Sciatic nerve (tissue), 2 donors: ENCODE results near the gene CAB39. TPM values are rescaled to one million over a fixed set of nuclear protein-coding genes. Genes with fewer than 3 reads are reported as not detected.

ENCODE experiments used
- ATAC-seq: fragments of 200-7000 bp; cut with Tn5 transposase; one replicate; pipeline ENCODE4 v1.9.1; 2020; ENCODE audit warnings: mild to moderate bottlenecking, moderate library complexity
- DNase-seq: peaks from one replicate; pipeline ENCODE4 v3.0.0-alpha.2; 2020; ENCODE audit warnings: low spot score
- intact Hi-C: fragments of 100-400 bp; cut with DNase I; formaldehyde crosslinking; loops from one replicate; pipeline ENCODE4 v1.14.2; 2022
- total RNA-seq: library from RNA; stranded (reverse); fragmentation: NEBNext Ultra II Directional; extraction: Animal tissue kit (Norgen Biotek cat#: 25700); gene quantifications from one replicate; pipeline ENCODE4 v1.2.1, GENCODE V29; 2021
- donor health status: DM: no; HTN: no; CAD: no.
- donor health status: DM: no; HTN: no; CAD: no.

CAB39 gene
- total RNA-seq, 1 donor from 2014 or later, result 59.5 TPM

DNA sequence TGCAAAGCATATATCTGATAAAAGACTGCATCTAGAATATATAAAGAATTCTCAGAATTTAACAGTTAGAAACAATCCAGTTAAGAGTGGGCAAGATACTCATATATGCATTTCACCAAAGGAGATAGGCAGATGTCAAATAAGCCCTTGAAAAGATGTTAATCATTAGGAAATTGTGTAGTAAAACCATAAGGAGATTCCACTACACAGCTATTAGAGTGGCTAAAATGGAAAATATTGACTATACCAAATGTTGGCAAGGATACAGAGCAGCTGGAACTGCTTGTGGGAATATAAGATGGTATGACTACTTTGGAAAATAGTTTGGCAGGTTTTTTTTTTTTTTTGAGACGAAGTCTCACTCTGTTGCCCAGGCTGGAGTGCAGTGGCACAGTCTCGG lies 59.5 kb downstream of the CAB39 start:
- ATAC-seq, result no peak
- intact Hi-C loops, result no loop called here
- no peak for DNase-seq

DNA sequence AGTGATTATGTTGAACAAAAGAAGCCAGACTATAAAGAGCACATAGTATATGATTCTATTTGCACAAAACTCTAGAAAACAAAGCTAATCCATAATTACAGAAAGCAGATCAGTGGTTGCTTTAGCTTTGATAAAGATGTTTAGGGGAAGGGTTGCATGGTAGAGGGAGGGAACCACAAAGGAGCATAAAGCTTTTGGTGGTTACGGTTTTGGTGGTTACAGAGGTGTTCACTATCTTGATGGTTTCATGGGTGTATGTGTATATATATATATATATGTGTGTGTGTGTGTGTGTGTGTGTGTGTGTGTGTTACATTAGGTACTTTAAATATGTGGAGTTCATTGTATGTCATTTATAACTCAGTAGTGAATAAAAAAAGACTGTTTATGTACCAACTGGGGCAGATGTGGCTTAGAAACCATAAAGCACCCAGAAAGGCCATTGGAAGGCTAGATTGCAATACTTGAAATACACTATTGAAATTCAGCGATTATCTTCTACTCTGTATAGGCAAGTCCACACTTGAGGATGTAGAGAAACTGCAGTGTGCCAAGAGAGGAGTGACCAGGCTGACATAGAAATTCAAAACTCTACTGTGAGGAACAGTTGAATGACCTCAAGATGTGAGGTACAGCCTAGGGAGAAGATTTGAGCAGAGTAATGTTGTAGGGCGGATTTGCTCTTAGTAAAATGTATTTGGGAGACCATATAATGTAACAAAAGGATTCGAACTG lies 60.6 kb downstream of the CAB39 start:
- DNase-seq (no peak), ATAC-seq (no peak)
- intact Hi-C loops, result no loop called here

DNA sequence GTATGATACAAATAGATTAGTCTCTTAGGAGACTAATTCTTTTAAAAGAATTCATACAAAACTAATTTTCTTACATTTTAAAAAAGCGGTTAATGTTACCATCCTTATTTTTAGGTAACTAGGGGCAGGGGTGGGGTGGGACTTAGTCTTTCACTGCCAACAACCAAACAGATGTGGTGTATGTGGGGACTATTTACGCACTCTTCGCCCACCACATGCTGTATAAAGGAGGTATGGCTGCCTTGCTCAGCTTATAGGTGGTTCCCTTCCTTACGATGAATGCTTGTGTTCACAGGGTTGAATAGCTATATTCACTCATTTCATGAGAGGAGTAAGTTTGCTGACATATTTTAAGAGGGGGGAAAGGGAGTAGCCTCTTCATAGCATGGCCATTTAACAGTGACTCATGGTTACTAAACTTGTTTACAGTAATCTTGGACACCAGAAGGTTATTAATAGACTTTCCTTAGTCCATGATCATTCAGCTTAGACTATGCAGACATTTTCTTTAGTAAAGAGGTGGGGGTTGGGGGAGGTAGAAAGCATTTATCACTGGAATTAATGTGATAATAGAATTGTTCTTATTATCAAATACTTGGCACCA lies 61.8 kb downstream of the CAB39 start:
- DNase-seq, result no peak
- ATAC-seq, result no peak
- intact Hi-C loops, result no loop called here

DNA sequence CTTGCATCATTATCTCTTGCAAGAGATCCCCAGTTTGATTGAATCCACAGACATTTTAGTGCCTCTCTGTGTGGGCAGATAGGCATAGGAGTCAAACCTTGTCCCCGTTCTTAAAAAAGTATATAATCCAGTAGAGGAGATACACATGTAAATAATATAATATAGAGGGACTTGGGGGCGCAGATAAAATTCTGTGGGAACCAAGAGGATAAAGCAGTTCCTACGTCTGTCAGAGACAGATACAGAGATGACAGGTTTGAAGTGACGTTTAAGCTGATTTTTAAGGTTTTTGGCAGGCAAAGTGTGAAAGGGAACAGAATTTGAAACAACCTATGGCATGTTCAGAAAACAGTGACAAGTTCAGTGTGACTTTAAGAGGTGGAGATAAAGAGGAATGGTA lies 63.1 kb downstream of the CAB39 start:
- DNase-seq (no peak), ATAC-seq (no peak)
- intact Hi-C loops, result no loop called here

DNA sequence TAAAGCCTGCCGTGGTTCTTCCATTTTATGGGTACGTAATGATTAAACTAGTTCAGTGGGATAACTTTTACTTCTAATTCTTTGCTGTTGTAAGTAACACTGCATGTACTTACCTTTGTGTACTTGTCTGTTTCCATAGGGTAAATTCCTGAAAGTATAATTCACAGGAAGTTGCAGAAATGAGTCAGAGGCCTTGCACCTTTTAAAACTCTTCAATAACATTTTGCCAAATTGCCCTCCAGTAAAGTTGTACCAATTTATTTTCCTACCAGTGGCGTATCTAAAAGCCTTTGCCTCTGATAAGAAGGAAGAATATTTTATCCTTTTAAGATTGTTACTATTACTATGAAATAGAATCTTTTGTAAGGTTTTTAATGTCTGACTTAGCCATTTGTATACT lies 65.1 kb downstream of the CAB39 start:
- intact Hi-C loops, result no loop called here
- ATAC-seq (no peak), DNase-seq (no peak)

DNA sequence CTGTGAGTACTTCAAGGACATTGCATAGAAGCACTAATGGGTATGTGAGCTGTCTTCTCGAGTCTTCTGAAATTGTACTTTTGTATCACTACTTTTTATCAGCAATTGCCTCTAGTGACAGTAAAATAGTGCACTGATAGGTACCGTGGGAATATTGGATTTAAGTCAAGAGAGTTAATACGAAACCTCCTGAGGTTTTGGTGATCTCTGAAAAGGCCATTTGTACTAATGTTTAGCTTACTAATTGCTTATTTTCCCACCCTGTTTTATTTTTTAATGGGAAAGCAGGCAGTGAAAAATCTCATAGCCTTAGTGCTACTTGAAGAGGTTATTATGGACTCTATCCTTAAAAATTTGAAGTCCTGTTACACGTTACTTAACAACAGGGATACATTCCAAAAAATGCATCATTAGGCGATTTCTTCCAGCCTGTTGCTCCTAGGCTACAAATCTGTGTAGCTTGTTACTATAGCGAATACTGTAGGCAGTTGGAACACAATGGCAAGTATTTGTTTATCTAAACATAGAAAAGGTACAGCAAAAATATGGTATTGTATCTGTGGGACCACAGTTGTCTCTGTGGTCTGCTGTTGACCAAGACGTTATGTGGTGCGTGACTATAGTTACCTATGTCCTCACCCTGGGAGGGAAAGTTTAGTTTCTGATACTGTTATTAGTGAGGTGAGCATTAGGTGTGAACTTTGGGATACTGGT lies 65.9 kb downstream of the CAB39 start:
- DNase-seq, result no peak
- intact Hi-C loops, result no loop called here
- ATAC-seq, result no peak

DNA sequence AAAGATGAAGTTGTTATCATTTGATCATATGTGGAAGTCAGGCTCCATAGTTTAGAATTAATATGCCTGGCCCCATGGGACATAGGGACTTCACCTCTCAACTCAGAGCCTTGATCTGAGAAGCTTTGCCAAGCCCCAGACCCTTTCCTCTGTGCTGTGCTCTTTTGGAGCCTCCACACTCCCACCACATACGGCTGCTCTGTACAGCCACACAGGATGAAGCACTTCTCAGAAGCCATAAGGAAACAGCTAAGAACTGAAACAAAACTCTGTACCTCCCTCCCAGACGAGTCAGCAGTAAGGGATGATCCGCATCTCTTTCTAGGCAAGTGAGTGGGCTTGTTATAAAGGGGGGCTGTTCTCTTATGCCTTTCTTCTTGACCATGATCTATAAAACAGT lies 66.5 kb downstream of the CAB39 start:
- DNase-seq (no peak), ATAC-seq (no peak)
- intact Hi-C loops, result no loop called here

DNA sequence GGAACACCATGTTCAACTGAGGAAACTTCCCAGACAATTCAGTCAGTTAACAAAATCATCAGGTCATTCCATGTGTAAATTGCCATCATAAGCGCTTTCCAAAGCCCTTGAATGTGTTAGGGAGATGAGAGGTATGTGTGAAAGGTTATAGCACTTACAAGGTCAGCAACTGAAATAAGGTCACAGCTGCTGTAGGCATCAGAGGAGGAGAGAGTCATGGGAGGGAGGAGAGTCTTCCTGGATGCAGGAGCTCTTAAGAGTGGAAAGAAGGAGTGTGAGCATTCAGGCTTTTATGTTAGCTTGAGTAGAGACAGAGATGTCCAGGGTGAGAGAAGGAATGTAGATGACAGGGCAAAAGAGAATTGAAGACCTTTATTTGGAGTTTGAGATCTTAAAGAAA lies 67.0 kb downstream of the CAB39 start:
- intact Hi-C loops, result no loop called here
- ATAC-seq (no peak), DNase-seq (no peak)

DNA sequence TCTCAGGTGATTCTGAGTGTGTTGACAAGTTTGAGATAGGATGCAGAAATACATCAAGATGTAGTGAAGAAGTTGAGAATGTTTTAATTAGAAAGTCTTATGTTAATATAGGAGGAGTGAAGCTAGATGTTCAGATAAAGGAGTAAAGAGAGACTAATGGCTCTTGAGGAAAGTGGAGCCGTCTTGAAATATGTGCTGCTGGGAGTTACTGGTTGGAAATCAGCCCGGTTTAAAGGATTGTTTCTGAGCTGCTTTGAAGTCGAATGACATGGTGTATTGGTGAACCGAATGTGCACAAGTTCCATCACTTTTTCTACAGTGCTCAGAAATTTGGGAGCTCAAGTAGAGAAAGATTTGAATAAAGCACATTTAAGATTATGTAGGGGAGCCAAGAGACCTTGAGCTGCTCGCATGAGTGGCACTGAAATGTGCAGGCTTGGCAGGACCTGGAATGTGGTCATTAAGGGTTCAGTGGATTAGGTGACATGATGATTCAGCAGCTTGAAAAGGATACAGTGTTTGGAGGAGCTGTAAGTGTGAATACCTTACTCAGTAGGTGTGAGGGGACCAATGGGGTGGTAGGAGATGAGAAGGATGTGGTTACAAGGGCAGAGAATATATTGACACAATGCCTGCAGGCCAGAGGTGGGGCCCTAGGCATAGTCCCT lies 68.6 kb downstream of the CAB39 start:
- intact Hi-C loops, result no loop called here
- ATAC-seq, result peak; percentile 39
- DNase-seq, result no peak

DNA sequence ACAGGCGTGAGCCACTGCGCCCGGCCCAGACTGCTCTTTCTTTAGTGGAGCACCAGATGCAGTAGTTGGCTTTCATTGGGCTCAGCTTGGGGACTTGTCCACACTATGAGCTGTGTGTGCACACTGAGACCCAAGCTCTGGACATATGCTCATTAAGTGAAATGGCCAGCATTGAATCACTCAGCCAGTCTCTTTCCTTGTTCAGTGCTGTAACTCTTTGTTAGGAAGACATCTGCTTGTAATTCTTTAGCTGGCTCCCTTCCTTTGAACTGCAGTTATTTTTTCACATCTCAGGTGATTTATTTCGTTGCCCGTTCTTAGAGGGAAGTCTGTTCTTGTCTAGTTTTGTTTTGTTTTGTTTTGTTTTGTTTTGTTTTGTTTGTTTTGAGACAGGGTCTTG lies 70.5 kb downstream of the CAB39 start:
- ATAC-seq, result no peak
- intact Hi-C loops, result no loop called here
- no peak for DNase-seq

DNA sequence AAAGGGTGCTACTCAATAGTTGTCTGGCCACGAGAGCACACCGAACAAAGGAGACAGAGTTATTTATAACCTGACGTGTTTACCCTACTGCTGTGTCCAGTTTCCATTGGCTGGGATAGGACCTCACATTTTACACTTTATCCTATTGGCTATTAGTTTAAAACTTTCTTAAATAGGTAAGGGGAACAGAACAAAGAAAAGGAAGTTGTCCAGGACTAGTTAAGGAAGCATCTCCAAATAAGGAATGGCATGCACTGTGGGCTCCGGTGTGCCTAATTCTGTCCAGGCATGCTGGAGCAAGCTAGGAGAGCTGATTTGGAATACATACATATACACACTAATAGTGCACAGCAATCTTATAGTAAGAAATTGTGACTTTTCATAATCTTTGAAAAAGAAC lies 72.2 kb downstream of the CAB39 start:
- DNase-seq, result no peak
- intact Hi-C loops, result no loop called here
- ATAC-seq, result no peak

DNA sequence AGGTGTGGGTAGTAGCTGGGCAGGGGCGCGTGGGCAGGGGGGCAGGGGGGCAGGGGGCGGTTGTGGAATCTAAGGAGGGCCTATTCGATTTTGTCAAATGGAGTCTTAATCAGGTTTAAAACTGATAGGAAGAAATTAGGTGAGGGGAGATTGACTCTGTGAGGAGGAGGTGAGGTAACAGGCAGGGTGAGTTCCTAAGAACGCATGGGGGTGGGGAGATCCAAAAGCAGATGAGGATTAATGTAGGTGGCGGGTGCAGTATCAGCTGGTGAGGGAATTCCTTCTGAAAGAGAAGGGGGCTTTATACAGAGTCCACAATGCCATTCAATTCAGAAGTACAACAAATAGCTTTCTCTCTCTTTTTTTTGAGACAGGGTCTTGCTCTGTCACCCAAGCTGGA lies 72.7 kb downstream of the CAB39 start:
- intact Hi-C loops, result no loop called here
- DNase-seq (no peak), ATAC-seq (no peak)

DNA sequence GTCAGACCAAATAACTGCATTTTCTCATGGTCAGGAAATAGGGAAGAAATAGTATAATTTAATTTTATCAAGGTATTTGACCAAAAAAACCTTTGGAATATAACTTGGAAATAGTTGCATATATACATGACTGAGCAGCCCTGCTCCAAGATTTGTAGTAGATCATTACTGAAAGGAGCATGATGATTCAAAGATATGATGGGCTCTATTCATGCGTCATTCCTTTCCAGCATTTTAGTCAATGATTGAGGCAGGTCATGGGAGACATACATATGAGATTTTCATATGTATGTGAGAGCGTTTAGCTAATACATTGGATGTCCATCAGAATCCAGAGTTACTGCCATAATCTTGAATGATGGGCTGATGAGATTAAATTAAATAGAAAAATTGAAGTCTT lies 74.5 kb downstream of the CAB39 start:
- intact Hi-C loops, result no loop called here
- no peak for ATAC-seq
- no peak for DNase-seq

DNA sequence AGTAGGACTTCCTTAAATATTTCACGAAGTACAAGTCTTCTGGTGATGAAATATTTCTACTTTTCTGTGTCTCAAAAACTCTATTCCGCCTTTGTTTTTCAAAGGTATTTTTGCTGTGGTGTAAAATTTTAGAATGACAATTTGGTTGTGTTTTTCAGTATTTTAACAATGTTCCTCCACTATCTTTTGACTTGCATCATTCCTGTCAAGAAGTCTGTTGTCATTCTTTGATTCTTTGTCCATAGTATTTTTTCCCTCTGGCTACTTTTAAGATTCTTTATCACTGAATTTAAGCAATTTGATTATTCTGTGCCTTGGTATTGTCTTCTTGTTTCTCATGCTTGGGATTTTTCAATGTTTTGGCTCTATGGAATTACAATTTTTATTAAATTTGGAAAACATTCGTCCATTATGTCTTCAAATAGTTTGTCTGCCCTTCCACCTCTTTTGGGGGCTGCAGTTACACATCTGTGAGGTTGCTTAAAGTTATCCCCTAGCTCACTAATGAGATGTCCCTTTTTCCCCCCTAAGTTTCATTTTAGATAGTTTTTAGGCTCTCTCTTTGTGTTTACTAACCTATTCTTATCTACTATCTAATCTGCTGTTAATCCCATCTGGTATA lies 76.0 kb downstream of the CAB39 start:
- ATAC-seq (no peak), DNase-seq (no peak)
- intact Hi-C loops, result no loop called here

DNA sequence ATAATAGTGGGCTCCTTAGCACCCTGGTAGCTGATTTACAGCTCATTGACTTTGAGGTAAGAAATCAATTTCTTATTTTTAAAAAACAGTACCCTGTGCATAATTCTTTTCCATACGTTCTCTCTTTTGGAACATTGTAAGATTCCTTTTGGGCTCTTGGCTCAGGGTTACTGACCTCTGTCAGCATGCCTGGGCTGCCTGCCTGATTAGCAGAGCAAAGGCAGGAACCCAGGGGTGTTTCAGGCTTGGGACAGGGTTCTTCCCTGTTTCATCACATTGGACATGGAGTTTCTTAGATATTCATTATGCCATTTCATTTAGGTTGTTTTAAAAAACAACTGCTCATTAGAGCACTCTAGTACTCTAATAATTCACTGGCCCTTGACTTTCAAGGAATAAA lies 78.3 kb downstream of the CAB39 start:
- ATAC-seq (no peak), DNase-seq (no peak)
- intact Hi-C loops, result no loop called here

DNA sequence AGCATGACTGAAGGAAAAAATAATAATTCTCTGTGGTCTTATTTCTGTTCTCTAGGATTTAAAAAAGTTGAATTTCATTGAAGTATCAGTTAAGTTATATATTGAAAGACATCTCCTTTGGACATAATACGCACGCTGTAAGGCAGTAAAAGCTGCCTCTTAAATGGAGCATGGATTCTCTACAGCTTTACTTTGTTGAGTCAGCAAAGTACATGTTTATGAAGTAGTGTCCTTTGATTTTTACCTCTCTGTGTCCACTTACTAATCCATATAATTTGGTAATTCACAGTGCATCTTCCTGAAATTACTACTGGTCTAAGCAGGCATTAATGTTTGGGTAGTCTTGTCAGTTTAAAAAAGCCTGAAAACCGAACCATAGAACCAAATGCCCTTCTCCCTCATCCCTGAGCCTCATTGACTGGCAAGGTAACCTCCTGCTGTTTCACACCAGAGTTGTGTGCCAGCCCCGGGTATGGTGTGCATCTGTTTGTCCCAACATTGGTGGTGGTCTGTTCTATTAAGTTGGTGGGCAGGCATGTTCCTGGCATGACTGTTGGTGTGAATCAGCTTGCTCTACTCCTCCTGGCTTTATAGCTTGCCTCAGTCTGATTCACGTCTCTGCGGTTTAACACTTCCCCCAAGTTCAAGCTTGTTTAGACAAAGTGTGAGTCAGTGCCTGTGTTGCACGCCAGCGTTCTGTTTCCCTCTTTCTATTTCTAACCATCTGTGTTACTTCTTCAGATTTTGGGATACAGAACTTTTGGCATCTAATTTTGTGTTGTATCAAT lies 81.1 kb downstream of the CAB39 start:
- intact Hi-C loops, result no loop called here
- ATAC-seq (peak; percentile 95), DNase-seq (peak; percentile 65)

DNA sequence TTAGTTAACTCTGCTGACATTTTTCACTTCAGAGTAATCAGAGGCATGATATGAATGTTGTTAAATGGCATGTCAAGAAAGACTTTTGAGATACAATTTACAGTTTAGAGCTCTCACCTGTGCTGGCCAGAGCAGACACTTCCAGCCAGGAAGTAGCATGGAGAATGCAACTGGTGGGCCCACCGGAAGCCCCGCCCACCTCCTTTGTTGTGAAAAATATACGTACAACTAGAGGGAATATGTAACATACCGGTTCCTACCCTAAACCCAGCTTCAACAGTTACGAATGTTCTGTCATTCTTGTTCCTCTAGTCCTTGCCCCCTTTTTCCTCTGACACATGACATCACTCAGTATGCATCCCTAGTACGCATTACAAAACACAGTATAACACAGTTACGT lies 81.9 kb downstream of the CAB39 start:
- ATAC-seq (no peak), DNase-seq (no peak)
- intact Hi-C loops, result no loop called here

DNA sequence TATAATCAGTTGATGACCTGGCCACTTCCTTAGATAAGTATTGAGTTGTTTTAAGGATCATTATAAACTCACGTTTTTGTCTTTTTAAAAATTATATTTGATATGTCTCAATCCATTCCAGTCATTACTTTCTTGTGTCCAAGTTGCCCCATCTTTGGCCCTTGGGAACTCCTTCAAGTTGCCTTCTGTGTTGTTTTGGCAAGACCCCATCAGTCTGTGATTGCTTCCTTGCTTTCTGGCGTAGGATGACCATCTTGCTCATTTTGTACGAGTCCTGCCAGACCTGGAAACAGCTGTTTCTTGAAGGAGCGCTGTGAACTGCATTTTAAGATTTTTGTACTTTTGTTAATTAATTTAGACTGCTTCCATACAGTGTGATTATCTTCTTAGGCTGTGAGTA lies 83.2 kb downstream of the CAB39 start:
- ATAC-seq, result peak; percentile 71

More for the DNA sequence above, 83.2 kb downstream of the CAB39 start:
- DNase-seq, result no peak
- intact Hi-C loops, result no loop called here
